Cortex of kidney (tissue), 1 donor: ENCODE data around the gene GPR6.

Experiments
- DNase-seq: peaks from one replicate; lab custom pipeline; 2025; lab: John Stamatoyannopoulos, UW

The GPR6 gene

GRCh38 chr6:109978174-109979032, at the start of gene GPR6:
Gene GPR6, plus strand, starts transcription at chr6:109978311. Its CDS starts 802 bp downstream, at chr6:109979113.
- no peak for DNase-seq

GRCh38 chr6:109934293-109934692, 43.8 kb upstream of the GPR6 start:
- DNase-seq: no peak

- no peak for DNase-seq
These were observed 38.5 kb upstream of the GPR6 start for GRCh38 chr6:109939654-109940053.

GRCh38 chr6:109944448-109944847, 33.7 kb upstream of the GPR6 start:
- no peak for DNase-seq

GRCh38 chr6:109945091-109945490, 33.0 kb upstream of the GPR6 start:
- no peak for DNase-seq

GRCh38 chr6:109946979-109947378, 31.1 kb upstream of the GPR6 start:
- DNase-seq: no peak

GRCh38 chr6:109949281-109950065, 28.6 kb upstream of the GPR6 start:
- no peak for DNase-seq

GRCh38 chr6:109955491-109955890, 22.6 kb upstream of the GPR6 start:
- DNase-seq: no peak

GRCh38 chr6:109958626-109959025, 19.5 kb upstream of the GPR6 start:
- no peak for DNase-seq

- no peak for DNase-seq
These were observed 16.5 kb upstream of the GPR6 start for GRCh38 chr6:109961611-109962041.

- no peak for DNase-seq
These were observed 15.8 kb upstream of the GPR6 start for GRCh38 chr6:109962271-109962670.

- no peak for DNase-seq
These were observed 14.4 kb upstream of the GPR6 start for GRCh38 chr6:109963598-109964170.

- DNase-seq: no peak
These were observed 13.2 kb upstream of the GPR6 start for GRCh38 chr6:109964949-109965348.

- DNase-seq: no peak
These were observed 11.8 kb upstream of the GPR6 start for GRCh38 chr6:109966299-109966698.

- DNase-seq: no peak
These were observed 329 bp upstream of the GPR6 start for GRCh38 chr6:109977791-109978173.

- no peak for DNase-seq
These were observed 1.2 kb downstream of the GPR6 start for GRCh38 chr6:109979033-109979921.

- no peak for DNase-seq
These were observed 6.3 kb downstream of the GPR6 start for GRCh38 chr6:109984410-109984809.

GRCh38 chr6:109987196-109987595, 9.1 kb downstream of the GPR6 start:
- DNase-seq: no peak

GRCh38 chr6:109991201-109992101, 13.3 kb downstream of the GPR6 start:
- no peak for DNase-seq

- DNase-seq: no peak
These were observed 20.2 kb downstream of the GPR6 start for GRCh38 chr6:109998159-109998785.
